ENCODE data around the gene MLLT3.

Gene MLLT3

GRCh38 chr9:20322212-20322611, 300.1 kb downstream of the MLLT3 start:
- DNase-seq = no peak

GRCh38 chr9:20321423-20322082, 300.7 kb downstream of the MLLT3 start:
- no peak for DNase-seq

DNA sequence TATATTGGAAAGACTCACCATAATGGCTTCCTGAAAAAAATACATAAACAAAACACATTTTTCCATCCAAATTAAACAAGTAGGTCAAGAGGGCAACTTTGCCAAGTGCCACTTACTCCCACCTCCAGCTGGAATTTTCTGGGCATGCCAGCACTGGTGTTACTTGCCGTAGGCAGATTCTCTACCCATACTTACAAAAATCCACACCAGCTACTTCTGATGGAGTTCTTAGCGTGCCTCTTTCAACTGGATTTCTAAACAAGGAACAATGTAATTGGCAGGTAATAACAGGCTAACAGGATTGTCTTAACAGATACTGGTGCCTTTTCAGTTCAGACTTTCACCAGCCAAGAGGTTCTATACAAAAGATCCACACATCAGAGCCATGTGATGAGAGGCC, 301.4 kb downstream of the MLLT3 start:
- DNase-seq = no peak

GRCh38 chr9:20319641-20320337, 302.5 kb downstream of the MLLT3 start:
- no peak for DNase-seq

DNA sequence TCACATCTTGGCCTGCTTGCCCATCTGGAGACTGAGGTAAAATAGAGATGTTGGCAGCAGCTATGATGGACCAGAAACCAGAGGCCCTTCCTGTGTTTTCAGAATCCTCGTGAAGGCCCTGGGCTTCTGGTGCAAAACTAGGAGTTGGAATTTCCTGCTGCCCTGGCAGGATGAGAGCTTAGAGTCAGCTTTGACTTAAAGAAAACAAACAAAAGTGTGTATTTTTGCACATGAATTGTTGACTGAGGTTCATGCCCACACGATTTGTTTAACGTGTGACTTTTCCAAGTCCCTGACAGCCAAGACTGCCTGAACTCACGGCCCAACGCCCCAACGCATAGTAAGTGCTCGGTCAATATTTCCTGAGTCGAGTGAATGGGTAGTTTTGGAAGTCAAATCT, 303.1 kb downstream of the MLLT3 start:
- DNase-seq = no peak

GRCh38 chr9:20317701-20318100, 304.6 kb downstream of the MLLT3 start:
- DNase-seq = no peak

GRCh38 chr9:20316372-20316771, 305.9 kb downstream of the MLLT3 start:
- no peak for DNase-seq

DNA sequence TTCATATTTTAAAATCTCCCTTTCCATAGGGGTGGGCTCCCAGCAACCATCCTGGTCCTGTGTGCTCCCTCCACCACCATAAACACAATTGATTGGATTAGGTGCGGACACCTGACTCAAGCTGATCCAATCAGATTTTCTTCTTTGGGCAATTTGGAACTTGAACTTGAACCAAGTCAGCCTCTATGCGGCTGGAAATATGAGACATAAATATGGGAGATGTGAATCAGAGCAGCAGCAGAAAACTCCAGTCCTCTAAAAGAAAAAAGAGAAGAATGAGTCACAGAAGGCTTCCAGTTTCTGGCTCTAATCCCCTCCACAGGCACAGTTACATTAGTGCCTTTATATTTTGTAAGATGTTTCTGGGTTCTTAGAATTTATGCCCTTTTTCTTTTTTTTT, 306.6 kb downstream of the MLLT3 start:
- peak in 1 of 3 donors; percentile 3 for DNase-seq

DNA sequence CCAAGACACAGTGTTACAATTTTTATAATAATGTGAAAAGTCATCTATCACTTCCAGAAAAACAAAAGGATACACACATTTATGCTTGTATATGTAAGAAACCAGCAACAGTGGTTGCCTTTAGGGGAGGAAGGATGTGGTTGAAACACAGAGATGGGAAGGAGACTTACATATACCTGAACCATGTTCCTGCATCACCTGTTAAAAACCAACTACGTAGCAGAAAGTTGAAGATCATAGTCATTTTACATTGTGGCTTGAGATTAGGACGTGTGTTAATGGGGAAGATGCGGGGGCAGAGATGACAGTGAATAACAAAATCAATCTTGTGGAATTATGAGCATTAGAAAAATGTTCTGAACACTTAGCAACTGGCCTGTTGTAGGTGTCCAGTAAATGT, 307.3 kb downstream of the MLLT3 start:
- no peak for DNase-seq

GRCh38 chr9:20313415-20313814, 308.9 kb downstream of the MLLT3 start:
- DNase-seq = no peak

- peak in 1 of 3 donors; percentile 1 for DNase-seq
Observed at GRCh38 chr9:20312732-20313131, 309.6 kb downstream of the MLLT3 start.

DNA sequence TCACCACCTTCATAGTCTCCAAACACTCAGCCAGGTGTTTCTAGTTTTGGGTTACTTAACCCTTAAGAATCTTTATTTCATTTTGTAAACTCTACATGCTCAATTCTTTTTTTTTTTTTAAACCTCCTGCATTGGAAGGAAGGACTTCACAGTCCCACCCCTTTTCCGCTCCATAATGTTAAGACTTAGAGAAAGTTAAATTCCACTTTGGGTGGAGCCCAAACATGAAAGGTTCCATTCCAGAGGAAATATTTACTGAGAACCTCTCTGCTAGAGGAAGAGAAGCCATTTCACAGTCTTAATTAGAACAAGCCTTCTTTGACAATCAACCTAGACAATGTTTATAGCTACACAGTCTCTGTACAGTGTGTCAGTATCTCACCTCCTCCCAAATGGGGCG, 312.3 kb downstream of the MLLT3 start:
- no peak for DNase-seq

DNA sequence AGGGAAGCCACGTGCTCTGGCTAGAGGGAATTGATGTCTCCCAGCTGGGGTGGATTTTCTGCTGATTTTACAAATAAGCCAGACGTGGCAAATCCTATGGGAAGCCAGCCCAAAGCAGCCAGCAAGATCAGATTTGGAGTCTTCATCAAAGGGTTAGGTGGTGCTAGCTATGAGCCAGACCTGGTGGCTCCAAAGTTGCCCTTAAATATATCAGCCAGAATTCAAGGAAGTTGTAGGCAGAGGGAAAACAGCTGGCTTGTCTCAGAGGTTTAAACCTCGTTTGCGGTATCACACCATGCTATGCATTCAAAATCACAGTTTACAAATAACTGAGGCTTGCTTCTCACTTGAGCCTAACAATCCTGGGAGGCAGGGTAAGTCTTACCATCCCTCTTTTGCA, 313.2 kb downstream of the MLLT3 start:
- no peak for DNase-seq

- DNase-seq = no peak
Observed at GRCh38 chr9:20307621-20308020, 314.7 kb downstream of the MLLT3 start.

- DNase-seq = no peak
Observed at GRCh38 chr9:20305452-20305851, 316.8 kb downstream of the MLLT3 start.

- DNase-seq = no peak
Observed at GRCh38 chr9:20303996-20304395, 318.3 kb downstream of the MLLT3 start.

- DNase-seq = no peak
Observed at GRCh38 chr9:20303066-20303465, 319.2 kb downstream of the MLLT3 start.

- no peak for DNase-seq
Observed at GRCh38 chr9:20302197-20302596, 320.1 kb downstream of the MLLT3 start.

GRCh38 chr9:20300430-20301115, 321.7 kb downstream of the MLLT3 start:
- no peak for DNase-seq

DNA sequence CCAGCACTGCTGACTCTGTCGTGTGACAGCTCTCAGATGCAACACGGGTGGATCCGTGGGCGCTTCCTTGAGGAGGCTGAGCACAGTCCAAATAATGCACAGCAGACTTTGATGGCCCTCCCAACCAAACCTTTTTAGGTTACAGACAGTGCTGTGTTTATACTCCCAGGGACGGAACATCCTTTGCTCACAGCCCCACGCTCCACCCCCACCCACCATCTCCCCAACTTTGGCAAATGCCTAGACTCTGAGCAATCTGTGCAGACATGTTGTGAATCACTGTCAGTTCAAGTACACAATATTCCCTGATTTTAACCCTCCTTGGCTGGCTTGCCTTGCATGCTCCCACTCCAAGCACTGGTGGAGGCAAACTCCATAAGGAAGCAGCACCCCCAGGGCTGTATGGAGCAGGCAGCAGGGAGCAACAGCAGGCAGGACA, 324.6 kb downstream of the MLLT3 start:
- DNase-seq = no peak

DNA sequence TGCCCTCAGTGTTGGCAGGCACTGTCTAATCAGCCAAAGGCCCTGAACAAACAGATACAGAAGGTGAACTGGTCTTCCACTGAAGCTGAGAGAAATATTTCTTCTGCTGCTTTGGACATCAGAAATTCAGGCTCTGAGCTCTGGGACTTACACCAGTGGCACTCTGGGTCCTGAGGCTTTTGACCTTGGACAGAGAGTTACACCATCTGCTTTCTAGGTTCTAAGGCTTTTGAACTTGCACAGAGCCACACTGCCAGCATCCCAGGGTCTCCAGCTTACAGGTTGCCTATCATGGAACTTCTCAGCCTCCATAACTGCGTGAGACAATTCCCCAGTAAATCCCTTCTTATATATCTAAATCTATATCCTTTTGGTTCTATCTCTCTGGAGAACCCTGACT, 326.7 kb downstream of the MLLT3 start:
- no peak for DNase-seq

DNA sequence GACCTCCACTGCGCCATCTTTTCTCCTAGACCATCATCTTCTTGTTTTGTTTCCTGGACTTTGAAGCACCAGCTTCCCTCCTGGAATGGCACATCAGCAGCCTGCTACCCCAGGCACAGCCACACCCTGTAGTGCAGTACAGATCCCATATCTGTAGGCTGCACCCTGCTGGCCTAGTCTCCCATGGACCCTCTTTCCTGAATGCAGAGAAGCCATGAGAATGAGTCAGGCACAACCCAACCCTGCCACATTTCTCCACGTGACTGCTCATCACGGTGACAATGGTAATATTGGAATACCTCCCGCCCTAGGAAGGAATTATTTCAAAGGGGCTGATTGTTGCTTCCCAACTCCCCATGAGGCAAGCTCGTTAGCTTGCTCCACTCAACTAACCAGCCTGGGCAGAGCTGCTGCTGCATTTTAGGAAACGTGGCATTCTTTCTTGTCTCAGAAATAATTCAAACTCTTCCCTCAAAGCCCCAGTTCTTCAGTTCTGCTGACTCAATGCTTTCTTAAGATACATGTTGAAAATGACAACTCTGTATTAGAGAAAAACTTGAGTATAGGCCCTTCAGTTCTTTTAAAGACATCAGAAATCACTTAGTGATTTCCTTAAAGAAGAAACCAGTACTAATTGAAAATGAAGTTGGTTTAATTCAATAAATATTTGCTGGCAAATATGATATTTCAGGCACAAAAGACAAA, 328.1 kb downstream of the MLLT3 start:
- no peak for DNase-seq

DNA sequence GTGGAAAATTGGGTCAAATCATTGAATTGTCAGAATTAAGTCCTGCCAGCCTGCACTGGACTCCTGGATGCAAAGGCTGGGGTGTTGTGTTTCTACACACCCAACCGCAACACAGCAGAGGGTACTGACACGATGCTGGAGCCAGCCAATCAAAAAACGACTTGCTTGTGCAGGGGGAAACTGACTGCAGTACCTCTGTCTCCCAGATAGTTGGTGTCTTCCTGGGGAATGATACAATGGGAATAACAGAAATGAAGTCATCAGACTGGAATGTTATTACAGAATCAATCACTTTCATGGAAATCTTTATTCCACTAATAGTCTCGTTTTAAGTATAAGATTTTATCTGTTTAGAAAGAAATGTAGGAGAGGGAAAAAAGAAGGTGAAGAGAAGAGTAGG, 330.3 kb downstream of the MLLT3 start:
- DNase-seq = no peak
